Retinal pigment epithelial cell (primary cell): ENCODE results near the gene GPR152.
A peak's percentile ranks its signal among the peaks of the same experiment; 100 is the strongest.
"Not testable (repeated sequence)": the region's sequence is repeated elsewhere in the genome, so short reads cannot be mapped to it uniquely, and the experiment has no call there.

Source experiments
- DNase-seq: peaks from one replicate; pipeline ENCODE4 v3.0.0-alpha.2; 2010; ENCODE audit warnings: low read depth
- H3K4me3 ChIP-seq: 2 replicates; pipeline ENCODE4 v1.5.1; 2011; ENCODE audit warnings: mild to moderate bottlenecking, low read length, control low read depth, moderate library complexity
- TF ChIP-seq, protein P1 (sequence below): conservative IDR thresholded peaks from 2 replicates; pipeline ENCODE4 v1.5.1; 2011; ENCODE audit warnings: low read depth, low read length, control low read depth, inconsistent platforms

The GPR152 gene

GRCh38 chr11:67405688-67406339, 46.7 kb downstream of the GPR152 start:
- TF ChIP-seq, protein P1, sequence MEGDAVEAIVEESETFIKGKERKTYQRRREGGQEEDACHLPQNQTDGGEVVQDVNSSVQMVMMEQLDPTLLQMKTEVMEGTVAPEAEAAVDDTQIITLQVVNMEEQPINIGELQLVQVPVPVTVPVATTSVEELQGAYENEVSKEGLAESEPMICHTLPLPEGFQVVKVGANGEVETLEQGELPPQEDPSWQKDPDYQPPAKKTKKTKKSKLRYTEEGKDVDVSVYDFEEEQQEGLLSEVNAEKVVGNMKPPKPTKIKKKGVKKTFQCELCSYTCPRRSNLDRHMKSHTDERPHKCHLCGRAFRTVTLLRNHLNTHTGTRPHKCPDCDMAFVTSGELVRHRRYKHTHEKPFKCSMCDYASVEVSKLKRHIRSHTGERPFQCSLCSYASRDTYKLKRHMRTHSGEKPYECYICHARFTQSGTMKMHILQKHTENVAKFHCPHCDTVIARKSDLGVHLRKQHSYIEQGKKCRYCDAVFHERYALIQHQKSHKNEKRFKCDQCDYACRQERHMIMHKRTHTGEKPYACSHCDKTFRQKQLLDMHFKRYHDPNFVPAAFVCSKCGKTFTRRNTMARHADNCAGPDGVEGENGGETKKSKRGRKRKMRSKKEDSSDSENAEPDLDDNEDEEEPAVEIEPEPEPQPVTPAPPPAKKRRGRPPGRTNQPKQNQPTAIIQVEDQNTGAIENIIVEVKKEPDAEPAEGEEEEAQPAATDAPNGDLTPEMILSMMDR: no peak
- no peak overlapping the region for H3K4me3 ChIP-seq
- no peak for DNase-seq

GRCh38 chr11:67405196-67405567, 47.3 kb downstream of the GPR152 start:
- no peak for DNase-seq
- no peak overlapping the region for H3K4me3 ChIP-seq
- TF ChIP-seq, protein P1: no peak

GRCh38 chr11:67404515-67405195, 47.9 kb downstream of the GPR152 start:
- TF ChIP-seq, protein P1: no peak
- no peak for DNase-seq
- H3K4me3 ChIP-seq: no peak overlapping the region

- DNase-seq, H3K4me3 ChIP-seq: not testable (repeated sequence)
These were observed 49.4 kb downstream of the GPR152 start for GRCh38 chr11:67403085-67403484.

DNA sequence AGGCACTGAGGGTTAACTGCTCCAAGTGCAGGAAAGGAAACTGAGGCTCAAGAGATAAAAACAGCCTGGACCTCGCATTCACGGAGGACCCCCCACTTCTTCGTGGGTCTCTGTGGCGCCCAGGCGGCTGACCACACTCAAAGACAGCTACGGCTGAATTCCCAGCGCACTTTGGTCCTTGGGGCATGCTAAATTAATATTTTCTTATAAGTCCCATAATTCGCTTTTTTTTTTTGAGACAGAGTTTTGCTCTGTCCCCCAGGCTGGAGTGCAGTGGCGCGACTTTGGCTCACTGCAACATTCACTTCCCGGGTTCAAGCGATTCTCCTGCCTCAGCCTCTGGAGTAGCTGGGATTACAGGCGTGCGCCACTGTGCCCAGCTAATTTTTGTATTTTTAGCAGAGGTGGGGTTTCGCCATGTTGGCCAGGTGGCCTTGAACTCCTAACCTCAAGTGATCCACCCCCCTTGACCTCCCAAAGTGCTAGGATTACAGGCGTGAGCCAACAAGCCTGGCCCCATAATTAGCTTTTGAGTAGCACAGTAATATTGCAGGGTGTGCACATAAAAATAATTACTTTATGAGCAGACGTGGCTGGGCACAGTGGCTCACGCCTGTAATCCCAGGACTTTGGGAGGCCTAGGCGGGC, 50.2 kb downstream of the GPR152 start:
- peak overlapping the region; percentile 13 for H3K4me3 ChIP-seq
- DNase-seq: not testable (repeated sequence)

- no peak for DNase-seq
- TF ChIP-seq, protein P1: no peak
- H3K4me3 ChIP-seq: peak within 1 kb of the TSS; percentile 85
These were observed 50.9 kb downstream of the GPR152 start, which contains the start of gene PPP1CA for GRCh38 chr11:67401495-67402191. Gene PPP1CA, minus strand, starts transcription at chr11:67401858. Its CDS starts 76 bp downstream, at chr11:67401782.
